Measurements from ENCODE around the gene RNF186.
"Not testable (repeated sequence)": the region's sequence is repeated elsewhere in the genome, so short reads cannot be mapped to it uniquely, and the experiment has no call there.

RNF186 gene

GRCh38 chr1:19814681-19815503 lies at the start of gene RNF186:
RNF186 (minus strand) TSS chr1:19815283; CDS start chr1:19815101, 182 bp downstream.
- FAIRE-seq = no peak
- DNase-seq (ENCODE audit: insufficient read length, low spot score) = no peak

GRCh38 chr1:19864570-19865160 lies 49.6 kb upstream of the RNF186 start:
- DNase-seq (ENCODE audit: insufficient read length, low spot score) (no peak), FAIRE-seq (no peak)

GRCh38 chr1:19862944-19863343 lies 47.9 kb upstream of the RNF186 start:
- no peak for DNase-seq (ENCODE audit: insufficient read length, low spot score)
- no peak for FAIRE-seq

- FAIRE-seq (no peak), DNase-seq (ENCODE audit: insufficient read length, low spot score) (no peak)
Observed at GRCh38 chr1:19861842-19862530, 46.9 kb upstream of the RNF186 start.

- FAIRE-seq = no peak
- DNase-seq (ENCODE audit: insufficient read length, low spot score) = no peak
Observed at GRCh38 chr1:19861034-19861433, 46.0 kb upstream of the RNF186 start.

- DNase-seq (ENCODE audit: insufficient read length, low spot score) (no peak), FAIRE-seq (no peak)
Observed at GRCh38 chr1:19860418-19860817, 45.3 kb upstream of the RNF186 start.

GRCh38 chr1:19859876-19860275 lies 44.8 kb upstream of the RNF186 start:
- DNase-seq (ENCODE audit: insufficient read length, low spot score) (no peak), FAIRE-seq (no peak)

GRCh38 chr1:19858893-19859292 lies 43.8 kb upstream of the RNF186 start:
- FAIRE-seq = no peak
- no peak for DNase-seq (ENCODE audit: insufficient read length, low spot score)

- no peak for FAIRE-seq
Observed at GRCh38 chr1:19854866-19855265, 39.8 kb upstream of the RNF186 start.

GRCh38 chr1:19852036-19852435 lies 37.0 kb upstream of the RNF186 start:
- DNase-seq (ENCODE audit: insufficient read length, low spot score) (no peak), FAIRE-seq (no peak)

More at GRCh38 chr1:19854866-19855265, 39.8 kb upstream of the RNF186 start:
- DNase-seq (ENCODE audit: insufficient read length, low spot score) = no peak

GRCh38 chr1:19850214-19850613 lies 35.1 kb upstream of the RNF186 start:
- FAIRE-seq = no peak
- DNase-seq (ENCODE audit: insufficient read length, low spot score) = no peak

GRCh38 chr1:19849307-19849706 lies 34.2 kb upstream of the RNF186 start:
- not testable (repeated sequence) for DNase-seq (ENCODE audit: insufficient read length, low spot score); FAIRE-seq

GRCh38 chr1:19847334-19847733 lies 32.3 kb upstream of the RNF186 start:
- not testable (repeated sequence) for FAIRE-seq; DNase-seq (ENCODE audit: insufficient read length, low spot score)

GRCh38 chr1:19846338-19846737 lies 31.3 kb upstream of the RNF186 start:
- no peak for DNase-seq (ENCODE audit: insufficient read length, low spot score)
- FAIRE-seq = no peak

GRCh38 chr1:19845555-19845954 lies 30.5 kb upstream of the RNF186 start:
- DNase-seq (ENCODE audit: insufficient read length, low spot score) = no peak
- no peak for FAIRE-seq

- DNase-seq (ENCODE audit: insufficient read length, low spot score) (no peak), FAIRE-seq (no peak)
Observed at GRCh38 chr1:19844731-19845495, 29.8 kb upstream of the RNF186 start.

- FAIRE-seq (no peak), DNase-seq (ENCODE audit: insufficient read length, low spot score) (no peak)
Observed at GRCh38 chr1:19840228-19840627, 25.1 kb upstream of the RNF186 start.

- FAIRE-seq (no peak), DNase-seq (ENCODE audit: insufficient read length, low spot score) (no peak)
Observed at GRCh38 chr1:19837866-19838265, 22.8 kb upstream of the RNF186 start.

- FAIRE-seq (no peak), DNase-seq (ENCODE audit: insufficient read length, low spot score) (no peak)
Observed at GRCh38 chr1:19835578-19835977, 20.5 kb upstream of the RNF186 start.

- FAIRE-seq = no peak
Observed at GRCh38 chr1:19831441-19831840, 16.4 kb upstream of the RNF186 start.

GRCh38 chr1:19828546-19828945 lies 13.5 kb upstream of the RNF186 start:
- FAIRE-seq = no peak
- DNase-seq (ENCODE audit: insufficient read length, low spot score) = no peak

More at GRCh38 chr1:19831441-19831840, 16.4 kb upstream of the RNF186 start:
- DNase-seq (ENCODE audit: insufficient read length, low spot score) = no peak
